ENCODE measurements around the gene CNOT11.

Gene CNOT11

DNA sequence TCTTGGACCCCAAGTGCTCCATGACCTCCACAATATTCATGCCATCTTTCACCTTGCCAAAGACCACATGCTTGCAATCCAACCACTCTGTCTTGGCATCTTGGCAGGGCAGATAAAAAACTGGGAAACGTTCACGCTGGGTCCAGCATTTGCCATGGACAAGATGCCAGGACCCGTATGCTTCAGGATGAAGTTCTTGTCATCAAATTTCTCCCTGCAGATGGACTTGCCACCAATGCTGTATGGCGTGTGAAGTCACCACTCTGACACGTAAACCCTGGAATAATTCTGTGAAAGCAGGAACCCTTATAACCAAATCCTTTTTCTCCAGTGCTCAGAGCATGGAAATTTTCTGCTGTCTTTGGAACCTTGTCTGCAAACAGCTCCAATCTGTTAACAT lies 21.5 kb downstream of the CNOT11 start:
- DNase-seq (ENCODE audit: low spot score) (no peak), FAIRE-seq (no peak)

DNA sequence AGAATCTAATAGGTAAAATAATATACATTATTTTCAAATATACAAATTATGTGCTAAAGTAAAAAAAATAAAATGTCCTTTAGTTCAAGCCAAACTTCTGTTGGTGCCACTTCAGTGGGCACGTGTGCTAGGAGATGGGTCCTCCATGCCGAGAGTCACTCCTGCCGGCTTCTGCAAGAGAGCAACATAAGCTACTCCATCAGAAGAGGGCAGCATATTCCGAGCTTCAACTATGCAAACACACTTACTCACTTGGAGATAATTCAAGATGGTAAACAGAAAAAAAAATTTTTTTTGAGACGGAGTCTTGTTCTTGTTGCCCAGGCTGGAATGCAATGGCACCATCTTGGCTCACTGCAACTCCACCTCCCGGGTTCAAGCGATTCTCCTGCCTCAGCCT lies 24.4 kb downstream of the CNOT11 start:
- DNase-seq (ENCODE audit: low spot score) (no peak), FAIRE-seq (no peak)

- no peak for FAIRE-seq
- DNase-seq (ENCODE audit: low spot score), result no peak
These were observed 26.2 kb downstream of the CNOT11 start for GRCh38 chr2:101278925-101279324.

GRCh38 chr2:101281482-101281881 lies 28.8 kb downstream of the CNOT11 start:
- DNase-seq (ENCODE audit: low spot score), result no peak
- FAIRE-seq, result no peak

- DNase-seq (ENCODE audit: low spot score), result no peak
- no peak for FAIRE-seq
These were observed 30.3 kb downstream of the CNOT11 start for GRCh38 chr2:101282980-101283379.

DNA sequence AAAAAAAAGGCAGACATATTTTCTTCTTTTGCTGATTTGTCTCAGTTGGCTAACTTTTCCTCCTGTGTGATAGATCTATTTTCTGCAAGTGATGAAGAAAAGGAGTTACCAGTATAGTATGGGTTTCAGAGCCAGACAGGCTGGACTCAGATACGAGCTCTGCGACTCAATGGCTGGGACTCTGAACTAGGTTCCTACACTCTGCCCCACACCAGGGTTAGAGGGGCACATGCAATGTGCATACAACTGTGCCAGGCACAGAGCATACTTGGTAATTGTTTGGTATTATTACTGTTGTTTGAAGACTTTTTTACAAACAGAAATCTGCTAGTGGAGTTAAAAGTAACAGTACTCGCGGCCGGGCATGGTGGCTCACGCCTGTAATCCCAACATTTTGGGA lies 34.0 kb downstream of the CNOT11 start:
- DNase-seq (ENCODE audit: low spot score), result no peak
- FAIRE-seq, result no peak

GRCh38 chr2:101287303-101287702 lies 34.6 kb downstream of the CNOT11 start:
- DNase-seq (ENCODE audit: low spot score) (no peak), FAIRE-seq (no peak)

- DNase-seq (ENCODE audit: low spot score) (no peak), FAIRE-seq (no peak)
These were observed 38.0 kb downstream of the CNOT11 start for GRCh38 chr2:101290711-101291110.

DNA sequence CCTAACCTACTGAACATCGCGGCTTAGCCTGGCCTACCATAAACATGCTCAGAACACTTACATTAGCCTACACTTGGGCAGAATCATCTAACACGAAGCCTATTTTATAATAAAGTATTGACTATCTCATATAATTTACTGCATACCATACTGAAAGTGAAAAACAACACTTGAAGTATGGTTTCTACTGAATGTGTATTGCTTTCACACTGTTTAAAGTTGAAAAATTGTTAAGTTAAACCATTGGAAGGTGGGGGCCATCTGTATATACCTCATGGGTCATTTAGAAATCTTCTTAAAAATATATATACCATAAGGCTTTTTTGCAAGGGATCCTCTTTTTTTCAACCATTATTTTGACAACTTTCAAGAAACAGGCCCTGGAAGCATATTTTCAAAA lies 39.3 kb downstream of the CNOT11 start:
- DNase-seq (ENCODE audit: low spot score) (no peak), FAIRE-seq (no peak)

DNA sequence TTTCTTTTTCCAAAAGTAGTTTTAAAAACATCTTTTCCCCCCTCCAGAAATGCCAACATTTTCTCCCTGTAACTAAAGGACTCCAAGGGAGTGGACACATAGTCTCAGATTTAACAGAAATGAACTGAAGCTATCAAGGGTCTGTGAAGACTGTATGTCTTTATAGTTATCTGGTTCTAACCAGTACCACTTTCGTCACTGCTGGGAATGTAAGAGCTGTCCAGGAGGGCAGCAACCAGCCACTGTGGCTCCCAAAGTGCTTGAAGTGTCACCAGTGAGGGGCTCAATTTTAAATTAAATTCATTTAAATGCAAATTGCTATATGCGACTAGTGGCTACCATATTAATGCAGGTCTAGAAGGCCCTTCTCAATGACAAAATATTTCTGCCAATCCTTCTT lies 40.9 kb downstream of the CNOT11 start:
- FAIRE-seq (no peak), DNase-seq (ENCODE audit: low spot score) (no peak)

- DNase-seq (ENCODE audit: low spot score) (no peak), FAIRE-seq (no peak)
These were observed 42.2 kb downstream of the CNOT11 start for GRCh38 chr2:101294861-101295260.

GRCh38 chr2:101295895-101296294 lies 43.2 kb downstream of the CNOT11 start:
- FAIRE-seq (no peak), DNase-seq (ENCODE audit: low spot score) (no peak)

GRCh38 chr2:101296371-101296770 lies 43.7 kb downstream of the CNOT11 start:
- no peak for FAIRE-seq

DNA sequence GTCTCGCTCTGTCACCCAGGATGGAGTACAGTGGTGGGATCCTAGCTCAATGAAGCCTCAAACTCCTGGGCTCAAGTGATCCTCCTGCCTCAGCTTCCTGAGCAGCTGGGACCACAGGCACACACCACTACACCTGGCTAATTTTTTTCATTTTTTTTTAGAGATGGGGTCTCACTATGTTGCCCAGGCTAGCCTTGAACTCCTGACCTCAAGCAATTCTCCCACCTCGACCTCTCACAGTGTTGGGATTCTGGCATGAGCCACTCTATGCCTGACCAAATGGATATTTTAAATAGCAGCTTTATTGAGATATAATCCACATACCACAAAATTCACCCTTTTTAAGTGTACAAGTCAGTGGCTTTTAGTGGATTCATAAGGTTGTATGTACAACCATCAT lies 44.7 kb downstream of the CNOT11 start:
- DNase-seq (ENCODE audit: low spot score) (no peak), FAIRE-seq (no peak)

More at GRCh38 chr2:101296371-101296770, 43.7 kb downstream of the CNOT11 start:
- no peak for DNase-seq (ENCODE audit: low spot score)

DNA sequence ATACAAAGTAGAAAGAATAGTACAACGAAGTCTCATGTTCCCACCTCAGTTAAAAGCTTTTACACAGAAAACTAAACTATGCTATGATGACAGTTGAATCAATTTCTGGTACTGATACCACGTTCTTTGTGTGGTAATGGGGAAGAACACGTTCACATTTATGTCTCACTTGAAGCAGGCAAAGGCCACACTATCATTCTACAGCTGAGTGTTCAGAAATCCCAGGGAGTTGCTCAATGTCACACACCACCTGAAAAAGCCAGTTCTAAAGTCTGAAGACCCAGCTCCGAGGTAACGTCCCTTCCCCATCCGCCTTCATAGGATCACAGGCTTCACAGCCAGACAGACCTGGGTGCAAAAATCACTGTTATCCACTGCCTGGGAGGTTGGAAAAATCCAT lies 46.9 kb downstream of the CNOT11 start:
- DNase-seq (ENCODE audit: low spot score), result no peak

DNA sequence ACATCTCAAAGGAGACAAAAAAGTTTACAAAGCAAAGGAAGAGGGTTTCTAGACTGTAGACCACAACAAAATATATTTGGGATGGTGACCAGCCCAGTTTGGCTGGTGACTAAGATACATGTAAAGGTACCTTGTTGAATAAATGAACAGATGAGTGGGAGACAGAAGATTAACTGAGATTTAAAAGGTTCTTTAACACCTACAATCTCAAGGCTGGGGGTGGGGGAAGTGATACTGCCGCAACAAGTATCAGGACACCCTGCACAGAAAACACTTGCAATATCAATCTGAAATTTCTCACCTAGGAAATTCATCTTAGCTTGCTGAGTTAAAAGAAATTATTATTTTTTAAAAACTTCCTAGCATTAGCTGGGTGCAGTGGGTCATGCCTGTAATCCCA lies 47.5 kb downstream of the CNOT11 start:
- no peak for FAIRE-seq
- no peak for DNase-seq (ENCODE audit: low spot score)

More for the DNA sequence above, 46.9 kb downstream of the CNOT11 start:
- no peak for FAIRE-seq

DNA sequence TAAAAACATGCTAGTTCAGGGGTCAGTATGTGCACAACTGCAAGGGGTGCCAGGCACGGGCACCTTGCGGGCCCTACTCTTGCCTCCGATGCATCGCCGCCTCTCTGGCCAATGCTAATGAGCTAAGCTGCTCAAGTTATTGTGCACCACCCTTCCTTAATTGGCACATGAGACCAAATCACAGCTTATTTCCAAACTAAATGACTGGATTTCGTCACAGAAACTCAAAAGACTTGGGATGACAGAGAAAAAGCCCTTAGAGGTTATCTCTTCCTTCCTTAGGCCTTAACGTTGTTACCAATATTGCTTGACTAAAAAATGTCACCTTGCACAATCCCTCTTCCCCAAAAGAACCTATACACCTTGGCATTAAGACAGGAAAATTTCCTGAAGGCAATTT lies 48.1 kb downstream of the CNOT11 start:
- FAIRE-seq, result no peak
- DNase-seq (ENCODE audit: low spot score), result no peak

DNA sequence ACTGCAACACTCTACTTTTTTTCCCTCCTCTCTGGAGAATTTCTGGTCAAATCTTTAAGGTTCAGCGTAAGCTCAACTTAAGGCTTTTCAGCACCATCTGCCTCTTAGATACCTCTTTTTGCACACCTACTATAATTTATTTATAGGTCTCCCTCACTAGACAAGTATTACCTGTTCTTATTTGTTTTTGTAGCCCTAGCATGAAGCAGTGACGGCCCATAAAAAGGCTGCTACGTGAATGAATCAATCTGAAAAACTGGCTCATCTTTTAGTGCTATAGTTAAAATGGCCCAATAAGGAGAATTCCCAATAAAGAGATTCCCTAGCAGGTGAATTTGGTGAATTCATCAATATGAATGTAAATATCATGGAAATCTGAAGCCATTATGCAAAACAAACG lies 49.3 kb downstream of the CNOT11 start:
- FAIRE-seq (no peak), DNase-seq (ENCODE audit: low spot score) (no peak)

DNA sequence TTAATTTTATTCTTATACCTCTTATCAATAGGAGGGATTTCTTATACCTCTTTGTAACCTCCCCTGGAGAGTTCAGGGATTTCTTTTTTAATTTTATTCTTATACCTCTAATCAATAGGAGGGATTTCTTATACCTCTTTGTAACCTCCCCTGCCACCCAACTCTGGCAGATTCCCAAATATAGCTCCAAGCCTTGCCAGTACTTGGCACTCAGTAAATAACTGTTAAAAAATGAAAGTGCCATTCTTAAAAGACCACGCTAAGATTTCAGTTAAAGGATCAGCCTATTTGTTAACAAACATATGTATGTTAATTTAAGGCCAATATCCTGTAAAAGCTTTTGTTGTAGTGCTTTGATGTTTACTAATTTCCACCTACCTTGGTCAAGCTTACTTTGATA lies 51.0 kb downstream of the CNOT11 start:
- FAIRE-seq (no peak), DNase-seq (ENCODE audit: low spot score) (no peak)

DNA sequence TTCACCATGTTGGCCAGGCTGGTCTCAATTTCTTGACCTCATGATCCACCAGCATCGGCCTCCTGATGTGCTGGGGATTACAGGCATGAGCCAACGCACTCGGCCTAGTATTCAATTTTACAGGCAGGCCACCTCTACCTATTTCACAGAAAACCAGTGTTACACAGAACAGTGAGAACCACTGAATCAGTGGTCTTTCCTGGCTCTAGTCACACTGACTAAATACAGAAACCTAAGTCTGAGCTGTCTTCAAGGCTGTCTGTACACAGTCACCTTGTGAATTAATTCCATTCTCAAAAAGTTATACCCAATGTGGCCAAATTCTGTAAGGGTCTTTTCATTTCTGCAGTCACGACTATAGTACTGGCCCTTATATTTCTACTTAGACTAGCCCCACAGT lies 52.3 kb downstream of the CNOT11 start:
- DNase-seq (ENCODE audit: low spot score) (no peak), FAIRE-seq (no peak)

DNA sequence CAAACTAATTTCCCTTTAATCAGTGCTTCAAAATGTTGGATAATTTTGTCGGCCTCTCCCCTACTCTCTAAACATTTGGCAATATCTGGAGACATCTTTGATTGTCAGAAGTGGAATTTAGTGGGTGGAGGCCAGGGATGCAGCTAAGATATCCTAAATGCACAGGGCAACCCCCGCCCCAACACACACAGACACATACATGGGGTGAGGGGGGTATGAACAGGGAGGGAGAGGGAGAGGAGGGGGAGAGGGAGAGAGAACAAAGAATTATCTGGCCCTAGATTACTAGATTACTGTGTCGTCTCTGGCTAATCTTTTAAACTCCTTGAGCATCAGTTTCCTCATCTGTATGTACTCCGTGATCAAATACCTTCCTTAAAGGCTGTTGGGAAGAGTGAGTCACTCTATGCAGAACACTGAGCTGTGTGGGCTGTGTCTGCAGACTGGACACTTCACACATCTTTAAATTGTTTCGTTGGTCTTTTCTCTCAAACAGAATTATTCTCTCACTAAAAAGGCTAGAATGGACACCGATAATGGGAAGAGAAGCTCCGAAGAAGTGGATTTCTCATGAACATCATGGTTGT lies 52.9 kb downstream of the CNOT11 start:
- FAIRE-seq, result peak; percentile 49

DNA sequence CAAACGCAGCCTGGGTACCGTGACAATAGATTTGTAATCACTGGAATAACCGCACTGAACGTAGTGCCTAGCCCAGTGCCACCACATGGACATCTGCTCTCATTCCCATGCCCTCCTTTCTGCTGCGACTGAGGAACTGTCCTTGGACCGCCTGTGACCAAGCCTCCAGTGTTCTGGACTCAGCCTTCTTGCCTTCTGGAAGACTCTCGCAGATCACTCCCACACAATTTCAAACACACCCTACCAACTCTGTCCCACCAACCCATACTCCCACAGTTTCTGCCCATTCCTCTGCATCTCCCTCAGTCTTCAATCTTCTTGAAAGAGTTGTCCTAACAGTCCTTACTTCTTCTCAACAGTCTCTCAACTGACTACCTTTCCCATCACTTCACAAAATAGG lies 53.7 kb downstream of the CNOT11 start:
- DNase-seq (ENCODE audit: low spot score), result no peak
- no peak for FAIRE-seq

More for the DNA sequence above, 52.9 kb downstream of the CNOT11 start:
- DNase-seq (ENCODE audit: low spot score), result peak; percentile 58

- no peak for DNase-seq (ENCODE audit: low spot score)
- FAIRE-seq, result no peak
These were observed 54.8 kb downstream of the CNOT11 start for GRCh38 chr2:101307503-101307902.

- FAIRE-seq (no peak), DNase-seq (ENCODE audit: low spot score) (no peak)
These were observed 55.3 kb downstream of the CNOT11 start for GRCh38 chr2:101307950-101308431.

All from RCC 7860 (cell line).